AG04449 (cell line): ENCODE measurements around the gene COPZ1.
A peak's percentile ranks its signal among the peaks of the same experiment; 100 is the strongest.

Source experiments
- CTCF ChIA-PET: fragments of 350-600 bp; formaldehyde crosslinking; extraction: SDS; loops from one replicate; lab custom pipeline; 2021; ENCODE audit warnings: antibody characterized with exemption; lab: Yijun Ruan, JAX
- POLR2A ChIA-PET: fragments of 400-600, 350-600 bp; formaldehyde crosslinking; extraction: SDS; loops from one replicate; lab custom pipeline; 2020; ENCODE audit warnings: antibody characterized with exemption, inconsistent platforms; lab: Yijun Ruan, JAX
- DNase-seq: peaks from one replicate; pipeline ENCODE4 v3.0.0-alpha.2; 2010; ENCODE audit warnings: low read depth, low spot score
- H3K4me3 ChIP-seq: 2 replicates; pipeline ENCODE4 v1.5.1; 2011; ENCODE audit warnings: low read depth, mild to moderate bottlenecking, control low read depth, low read length
- CTCF ChIP-seq: IDR thresholded peaks from one replicate; pipeline ENCODE4 v1.5.1; 2011; ENCODE audit warnings: mild to moderate bottlenecking, moderate library complexity, low read length, control low read depth, inconsistent platforms; ENCODE audit not compliant: insufficient read depth; ENCODE audit errors: missing control alignments

The COPZ1 gene

DNA sequence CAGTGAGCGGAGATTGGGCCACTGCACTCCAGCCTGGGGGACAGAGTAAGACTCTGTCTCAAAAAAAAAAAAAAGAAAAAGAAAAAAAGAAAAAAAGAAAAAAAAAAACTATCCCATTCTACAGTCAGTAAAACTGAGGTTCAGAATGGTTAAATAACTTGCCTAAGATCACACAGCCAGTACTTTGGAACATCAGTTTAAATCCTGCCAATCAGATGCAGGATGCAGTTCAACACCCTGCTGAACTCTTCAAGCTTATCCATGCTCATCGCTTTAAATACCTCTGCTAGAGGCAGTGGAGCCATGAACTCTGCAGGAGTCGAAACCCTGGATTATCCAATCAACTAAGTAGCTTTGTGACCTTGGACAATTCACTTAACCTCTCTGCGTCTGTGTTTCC is 56.2 kb downstream of the COPZ1 start:
- TF ChIP-seq CTCF, result no peak

DNA sequence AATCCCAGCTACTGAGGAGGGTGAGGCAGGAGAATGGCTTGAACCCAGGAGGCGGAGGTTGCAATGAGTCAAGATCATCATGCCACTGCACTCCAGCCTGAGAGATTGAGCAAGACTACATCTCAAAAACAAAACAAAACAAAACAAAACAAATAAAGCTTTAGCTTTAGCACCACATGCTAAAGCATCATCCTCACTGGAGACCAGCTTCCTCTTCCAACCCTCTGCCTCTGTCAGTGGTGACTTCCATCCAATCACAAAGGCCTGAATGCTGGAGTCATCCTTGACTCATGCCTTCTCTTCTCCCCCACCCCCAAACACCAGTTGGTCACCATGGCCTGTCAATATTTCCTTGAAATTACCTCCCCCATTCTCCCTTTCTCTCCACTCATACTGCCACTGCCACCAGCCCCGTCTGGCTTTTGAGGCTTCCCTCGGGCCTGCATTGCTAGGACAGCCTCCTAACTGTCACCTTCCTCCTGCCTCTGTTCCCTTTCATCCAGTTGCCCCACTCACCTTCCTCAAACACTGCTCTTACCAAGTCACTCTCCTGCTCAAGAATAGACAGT is 58.2 kb downstream of the COPZ1 start:
- POLR2A ChIA-PET, result interaction anchor here (0.6 to 1.0 kb wide), 2 partner anchors 14 to 15 kb away, joined by 3 read pairs; no protein-coding TSS in a partner anchor
- TF ChIP-seq CTCF, result no peak
- DNase-seq, result peak; percentile 54
- CTCF ChIA-PET, result interaction anchor here (1.0 to 11.2 kb wide), 12 partner anchors 9 to 398 kb away, joined by 3 to 333 read pairs (median 67); partner anchors contain the start of genes HOXC10 and ITGA5
- no peak overlapping the region for H3K4me3 ChIP-seq

More for the DNA sequence above, 56.2 kb downstream of the COPZ1 start:
- POLR2A ChIA-PET, result no interaction called here
- DNase-seq, result no peak
- CTCF ChIA-PET, result interaction anchor here (0.7 to 11.2 kb wide), 34 partner anchors 10 to 396 kb away, joined by 3 to 333 read pairs (median 18); partner anchors contain the start of genes COPZ1, HOXC10 and ITGA5
- H3K4me3 ChIP-seq, result no peak overlapping the region

DNA sequence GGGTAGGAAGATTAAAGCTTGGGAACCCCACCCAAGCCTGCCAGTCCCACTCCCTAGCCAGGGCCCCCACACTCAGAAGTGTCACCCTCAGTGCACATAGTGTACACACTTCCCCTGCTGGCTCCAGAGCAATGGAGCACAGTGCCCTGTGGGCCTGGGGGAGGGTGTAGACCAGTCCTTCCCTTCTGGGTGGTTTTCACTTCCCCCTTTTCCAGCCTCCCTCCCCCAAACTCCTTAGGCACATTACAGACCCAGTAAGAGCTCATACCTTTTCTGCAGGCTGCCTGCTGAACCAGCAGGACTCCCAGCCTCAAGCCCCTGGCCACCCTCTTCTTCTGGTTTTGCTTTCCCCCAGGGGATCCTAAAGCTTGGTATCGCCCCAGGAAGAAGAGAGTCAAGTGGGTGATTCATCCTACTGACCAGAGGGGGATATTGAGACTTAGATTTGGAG is 59.7 kb downstream of the COPZ1 start, which contains the start of gene ZNF385A:
Gene ZNF385A (minus strand): TSS at position 143 of the 451 bp plus-strand sequence. CDS start 219 bp downstream, outside the sequence.
- no peak within 1 kb of the TSS for H3K4me3 ChIP-seq
- no peak for DNase-seq
- POLR2A ChIA-PET, result no interaction called here
- TF ChIP-seq CTCF, result no peak
- CTCF ChIA-PET, result interaction anchor here (1.2 to 11.2 kb wide), 10 partner anchors 9 to 165 kb away, joined by 3 to 333 read pairs (median 8); no protein-coding TSS in a partner anchor

DNA sequence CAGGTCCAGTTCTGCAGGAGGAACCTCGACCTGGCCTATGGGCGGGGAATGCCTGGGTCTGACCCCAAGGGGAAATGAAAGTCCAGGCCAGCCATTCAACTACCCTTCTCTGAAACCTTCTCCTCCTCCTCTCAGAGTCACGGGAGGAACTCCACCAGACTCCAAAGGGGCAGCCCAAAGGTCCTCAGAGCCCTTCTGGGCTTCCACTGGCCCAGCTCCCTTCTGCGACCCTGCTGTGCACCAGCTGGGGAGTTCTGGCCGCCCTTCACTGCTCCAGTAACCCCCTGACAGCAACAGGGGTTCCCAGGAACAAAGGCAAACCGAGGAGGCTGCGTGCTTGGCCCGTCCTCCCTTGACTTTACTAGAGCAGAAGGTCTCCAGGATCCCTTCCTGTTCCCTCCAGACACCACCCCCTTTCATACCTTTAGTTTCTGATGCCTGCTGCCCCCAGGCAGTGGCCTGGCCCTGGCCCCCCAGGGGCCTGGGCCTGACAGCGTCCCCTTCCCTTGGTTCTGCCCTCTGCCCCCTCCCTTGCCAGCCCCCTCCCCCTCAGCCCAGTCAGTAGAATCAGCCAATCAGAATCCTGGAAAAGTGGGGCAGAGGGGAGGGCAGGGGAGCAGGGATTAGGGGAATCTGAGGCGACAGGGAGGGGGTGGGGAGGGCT is 60.5 kb downstream of the COPZ1 start:
- no peak for TF ChIP-seq CTCF
- ChIA-PET CTCF (interaction anchor here (1.2 to 11.2 kb wide), 11 partner anchors 8 to 171 kb away, joined by 3 to 333 read pairs (median 7); no protein-coding TSS in a partner anchor), POLR2A (no interaction called here)
- H3K4me3 ChIP-seq, result no peak overlapping the region
- no peak for DNase-seq

- no peak for DNase-seq
- POLR2A ChIA-PET, result interaction anchor here (0.9 to 1.0 kb wide), 2 partner anchors 7 to 13 kb away, joined by 3 read pairs; no protein-coding TSS in a partner anchor
- CTCF ChIA-PET, result interaction anchor here (0.8 to 11.2 kb wide), 10 partner anchors 7 to 172 kb away, joined by 3 to 333 read pairs (median 10); no protein-coding TSS in a partner anchor
- H3K4me3 ChIP-seq, result no peak overlapping the region
- TF ChIP-seq CTCF, result no peak
Measured at GRCh38 chr12:54386403-54387113, 61.6 kb downstream of the COPZ1 start.
